ENCODE measurements around the gene KLF5.

The KLF5 gene

DNA sequence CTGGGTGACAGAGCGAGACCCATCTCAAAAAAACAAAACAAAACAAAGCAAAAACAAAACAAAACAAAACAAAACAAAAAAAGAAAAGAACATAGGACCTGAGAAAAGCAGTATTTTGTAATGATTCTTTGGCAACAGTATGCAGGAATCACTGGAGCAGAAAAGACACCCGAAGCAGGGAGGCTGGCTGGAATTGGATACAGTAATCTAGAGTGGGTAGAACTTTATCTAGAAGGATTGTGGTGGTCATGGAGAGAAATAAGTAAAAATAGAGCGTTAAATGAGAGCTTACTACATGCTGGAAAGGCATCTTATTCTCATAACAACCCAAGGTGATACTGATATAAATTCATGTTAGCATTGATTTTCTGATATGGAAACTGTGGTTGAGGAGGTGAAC, 51.2 kb downstream of the KLF5 start:
- TF ChIP-seq EZH2phosphoT487 (IDR thresholded peaks at IDR 0.05; ENCODE audit: borderline replicate concordance, low read length): no peak
- H3F3A ChIP-seq (ENCODE audit: control insufficient read depth, insufficient read depth): no peaks in the 10 kb centered on the region
- H3K4me2 ChIP-seq (ENCODE audit: low read length): no peak overlapping the region
- no peaks in the 10 kb centered on the region for H3K4me1 ChIP-seq (ENCODE audit: control insufficient read depth, low read length)
- no peaks in the 10 kb centered on the region for H3K9me3 ChIP-seq (ENCODE audit: control insufficient read depth, insufficient read depth, low read length)
- no peaks in the 10 kb centered on the region for H3K79me2 ChIP-seq (ENCODE audit: control insufficient read depth, low read length)
- H4K20me1 ChIP-seq (ENCODE audit: control insufficient read depth, insufficient read depth, low read depth, low read length): no peaks in the 10 kb centered on the region
- H3K4me3 ChIP-seq (ENCODE audit: low read length): no peak overlapping the region
- no peaks in the 10 kb centered on the region for H3K36me3 ChIP-seq (ENCODE audit: control insufficient read depth, low read length)
- H3K27me3 ChIP-seq (ENCODE audit: control insufficient read depth, low read length): no peaks in the 10 kb centered on the region
- H3K9me2 ChIP-seq (replicated peaks; ENCODE audit: control insufficient read depth, low read length): no peaks in the 10 kb centered on the region
- H3K27ac ChIP-seq (ENCODE audit: low read depth, low read length): no peak overlapping the region

DNA sequence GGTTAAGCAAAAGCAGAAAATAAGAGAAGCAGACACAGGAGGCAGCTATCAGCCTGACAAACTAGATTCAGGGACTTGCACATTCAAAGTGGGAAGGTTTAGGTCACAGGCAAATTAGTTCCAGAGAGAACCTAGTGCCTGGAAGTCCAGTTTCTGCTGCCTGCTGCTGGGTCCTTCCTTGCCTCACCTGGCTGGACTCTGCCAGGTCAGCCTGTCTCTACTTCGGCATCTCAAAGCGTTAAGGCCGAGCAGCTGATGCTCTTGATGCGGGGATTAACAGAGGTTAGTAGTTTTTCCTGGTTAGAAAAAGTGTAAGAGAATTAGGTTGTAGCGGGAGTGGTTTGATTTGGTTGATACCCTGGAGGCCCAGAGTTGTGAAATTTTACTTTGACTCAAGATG, 52.0 kb downstream of the KLF5 start:
- Histone ChIP-seq H3K9me3 (ENCODE audit: control insufficient read depth, insufficient read depth, low read length) (no peaks in the 10 kb centered on the region), H3K4me2 (ENCODE audit: low read length) (no peak overlapping the region), H3K36me3 (ENCODE audit: control insufficient read depth, low read length) (no peaks in the 10 kb centered on the region), H3K27me3 (ENCODE audit: control insufficient read depth, low read length) (no peaks in the 10 kb centered on the region), H3K27ac (ENCODE audit: low read depth, low read length) (no peak overlapping the region), H3K4me1 (ENCODE audit: control insufficient read depth, low read length) (no peaks in the 10 kb centered on the region), H4K20me1 (ENCODE audit: control insufficient read depth, insufficient read depth, low read depth, low read length) (no peaks in the 10 kb centered on the region), H3K79me2 (ENCODE audit: control insufficient read depth, low read length) (no peaks in the 10 kb centered on the region), H3K9me2 (replicated peaks; ENCODE audit: control insufficient read depth, low read length) (no peaks in the 10 kb centered on the region), H3F3A (ENCODE audit: control insufficient read depth, insufficient read depth) (no peaks in the 10 kb centered on the region), H3K4me3 (ENCODE audit: low read length) (no peak overlapping the region)
- TF ChIP-seq, protein P1, sequence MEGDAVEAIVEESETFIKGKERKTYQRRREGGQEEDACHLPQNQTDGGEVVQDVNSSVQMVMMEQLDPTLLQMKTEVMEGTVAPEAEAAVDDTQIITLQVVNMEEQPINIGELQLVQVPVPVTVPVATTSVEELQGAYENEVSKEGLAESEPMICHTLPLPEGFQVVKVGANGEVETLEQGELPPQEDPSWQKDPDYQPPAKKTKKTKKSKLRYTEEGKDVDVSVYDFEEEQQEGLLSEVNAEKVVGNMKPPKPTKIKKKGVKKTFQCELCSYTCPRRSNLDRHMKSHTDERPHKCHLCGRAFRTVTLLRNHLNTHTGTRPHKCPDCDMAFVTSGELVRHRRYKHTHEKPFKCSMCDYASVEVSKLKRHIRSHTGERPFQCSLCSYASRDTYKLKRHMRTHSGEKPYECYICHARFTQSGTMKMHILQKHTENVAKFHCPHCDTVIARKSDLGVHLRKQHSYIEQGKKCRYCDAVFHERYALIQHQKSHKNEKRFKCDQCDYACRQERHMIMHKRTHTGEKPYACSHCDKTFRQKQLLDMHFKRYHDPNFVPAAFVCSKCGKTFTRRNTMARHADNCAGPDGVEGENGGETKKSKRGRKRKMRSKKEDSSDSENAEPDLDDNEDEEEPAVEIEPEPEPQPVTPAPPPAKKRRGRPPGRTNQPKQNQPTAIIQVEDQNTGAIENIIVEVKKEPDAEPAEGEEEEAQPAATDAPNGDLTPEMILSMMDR (IDR thresholded peaks at IDR 0.05; ENCODE audit: low read depth, low read length, poor library complexity, severe bottlenecking): no peak
- no peak for TF ChIP-seq EZH2phosphoT487 (IDR thresholded peaks at IDR 0.05; ENCODE audit: borderline replicate concordance, low read length)

DNA sequence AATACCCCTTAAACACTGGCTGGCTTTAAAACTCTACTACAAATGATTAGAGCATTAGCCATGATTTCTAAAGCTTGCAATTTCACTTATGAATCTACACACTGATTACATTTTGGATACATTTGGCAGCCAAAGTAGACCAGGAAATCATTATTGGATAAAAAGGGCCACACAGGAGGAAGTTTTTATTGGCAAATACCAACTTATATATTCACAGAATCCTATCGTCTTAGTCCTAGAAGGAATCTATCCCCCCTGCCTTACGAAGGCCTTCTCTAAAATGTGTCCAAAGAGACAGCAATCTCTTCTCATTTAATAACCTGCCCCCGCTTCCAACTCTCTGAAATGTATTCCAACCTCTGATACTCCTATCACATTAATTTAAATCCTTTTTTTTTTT, 52.5 kb downstream of the KLF5 start:
- H3K36me3 ChIP-seq (ENCODE audit: control insufficient read depth, low read length): no peaks in the 10 kb centered on the region
- no peaks in the 10 kb centered on the region for H3F3A ChIP-seq (ENCODE audit: control insufficient read depth, insufficient read depth)
- no peaks in the 10 kb centered on the region for H4K20me1 ChIP-seq (ENCODE audit: control insufficient read depth, insufficient read depth, low read depth, low read length)
- no peaks in the 10 kb centered on the region for H3K4me1 ChIP-seq (ENCODE audit: control insufficient read depth, low read length)
- TF ChIP-seq, protein P1 (IDR thresholded peaks at IDR 0.05; ENCODE audit: low read depth, low read length, poor library complexity, severe bottlenecking): no peak
- TF ChIP-seq EZH2phosphoT487 (IDR thresholded peaks at IDR 0.05; ENCODE audit: borderline replicate concordance, low read length): no peak
- H3K4me2 ChIP-seq (ENCODE audit: low read length): no peak overlapping the region
- H3K27ac ChIP-seq (ENCODE audit: low read depth, low read length): no peak overlapping the region
- no peaks in the 10 kb centered on the region for H3K9me2 ChIP-seq (replicated peaks; ENCODE audit: control insufficient read depth, low read length)
- no peaks in the 10 kb centered on the region for H3K9me3 ChIP-seq (ENCODE audit: control insufficient read depth, insufficient read depth, low read length)
- H3K79me2 ChIP-seq (ENCODE audit: control insufficient read depth, low read length): no peaks in the 10 kb centered on the region
- H3K4me3 ChIP-seq (ENCODE audit: low read length): no peak overlapping the region
- no peaks in the 10 kb centered on the region for H3K27me3 ChIP-seq (ENCODE audit: control insufficient read depth, low read length)

DNA sequence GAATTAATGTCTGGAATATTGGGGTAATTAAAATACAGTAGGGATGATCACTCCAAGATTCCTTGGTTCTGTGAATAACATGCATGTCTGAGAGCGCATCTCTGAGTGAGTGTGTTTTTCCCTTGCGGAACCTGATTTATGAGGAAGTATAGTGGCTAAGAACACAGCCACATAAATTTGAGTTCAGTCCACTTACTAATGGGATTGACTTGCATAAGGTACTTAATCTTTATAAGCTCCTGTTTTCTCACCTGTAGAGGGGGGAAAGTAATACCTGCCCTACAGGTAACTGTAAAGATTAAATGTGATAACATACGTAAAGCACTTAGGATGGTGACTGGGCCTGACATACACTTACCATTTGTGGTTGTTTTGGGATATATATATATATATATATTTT, 60.8 kb downstream of the KLF5 start:
- no peaks in the 10 kb centered on the region for H3K9me3 ChIP-seq (ENCODE audit: control insufficient read depth, insufficient read depth, low read length)
- no peaks in the 10 kb centered on the region for H3K9me2 ChIP-seq (replicated peaks; ENCODE audit: control insufficient read depth, low read length)
- H3K4me2 ChIP-seq (ENCODE audit: low read length): no peak overlapping the region
- H3K4me3 ChIP-seq (ENCODE audit: low read length): no peak overlapping the region
- no peaks in the 10 kb centered on the region for H3K27me3 ChIP-seq (ENCODE audit: control insufficient read depth, low read length)
- H4K20me1 ChIP-seq (ENCODE audit: control insufficient read depth, insufficient read depth, low read depth, low read length): no peaks in the 10 kb centered on the region
- H3K4me1 ChIP-seq (ENCODE audit: control insufficient read depth, low read length): no peaks in the 10 kb centered on the region
- no peak for TF ChIP-seq EZH2phosphoT487 (IDR thresholded peaks at IDR 0.05; ENCODE audit: borderline replicate concordance, low read length)
- TF ChIP-seq, protein P1 (IDR thresholded peaks at IDR 0.05; ENCODE audit: low read depth, low read length, poor library complexity, severe bottlenecking): no peak
- H3K27ac ChIP-seq (ENCODE audit: low read depth, low read length): no peak overlapping the region
- no peaks in the 10 kb centered on the region for H3K36me3 ChIP-seq (ENCODE audit: control insufficient read depth, low read length)
- no peaks in the 10 kb centered on the region for H3F3A ChIP-seq (ENCODE audit: control insufficient read depth, insufficient read depth)
- H3K79me2 ChIP-seq (ENCODE audit: control insufficient read depth, low read length): no peaks in the 10 kb centered on the region

Data from DOHH2 (cell line).